ENCODE measurements around the gene BCAS1. TPM values are rescaled to one million over a fixed set of nuclear protein-coding genes. Genes with fewer than 3 reads are reported as not detected.
A peak's percentile ranks its signal among the peaks of the same experiment; 100 is the strongest.

The BCAS1 gene
- total RNA-seq, 1 experiment from 2014 or later = 3.1 TPM

DNA sequence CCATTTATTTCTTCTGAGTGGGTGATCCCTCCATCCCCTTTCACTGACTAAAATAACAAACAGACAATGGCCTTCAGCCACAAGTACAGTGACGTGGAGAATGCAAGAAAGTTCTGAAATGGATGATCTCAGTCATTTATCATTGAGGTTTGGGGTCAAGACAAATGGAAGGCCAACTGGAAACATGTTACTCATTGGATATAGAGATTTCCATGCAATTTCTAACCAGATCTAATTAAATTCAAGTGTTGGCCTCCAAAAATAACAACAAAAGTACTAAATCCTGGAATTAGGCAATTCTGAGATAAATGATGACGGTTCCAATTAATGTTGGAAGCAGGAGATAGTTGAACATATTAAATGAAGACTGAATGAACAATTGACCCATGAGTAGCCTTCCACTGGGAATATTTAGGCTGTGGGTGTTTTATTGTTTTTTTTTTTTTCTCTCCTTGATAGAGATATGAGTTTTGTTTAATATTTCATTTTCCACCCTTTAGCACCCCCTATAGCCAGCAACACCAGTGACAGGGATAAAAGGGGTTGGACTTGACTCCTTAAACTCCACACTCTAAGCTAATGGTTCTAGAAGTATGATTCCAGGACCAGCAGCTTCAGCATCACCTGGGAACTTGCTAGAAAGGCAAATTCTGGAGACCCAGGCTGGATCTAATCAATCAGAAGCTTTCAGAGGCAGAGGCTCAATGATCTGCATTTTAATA is 112.8 kb downstream of the BCAS1 start:
- ATAC-seq = no peak
- intact Hi-C loops (cut with micrococcal nuclease; ENCODE audit: unreplicated experiment) (no loop called here), in situ Hi-C loops (cut with HindIII; ENCODE audit: low pct_unique_long_range_greater_than_20kb, low sequenced_read_pairs) (no loop called here)
- ChIA-PET CTCF (interaction anchor here (0.7 kb wide), 1 partner anchor 18 kb away, joined by 8 read pairs; no protein-coding TSS in a partner anchor), POLR2A (no interaction called here)
- TF ChIP-seq, protein P1, sequence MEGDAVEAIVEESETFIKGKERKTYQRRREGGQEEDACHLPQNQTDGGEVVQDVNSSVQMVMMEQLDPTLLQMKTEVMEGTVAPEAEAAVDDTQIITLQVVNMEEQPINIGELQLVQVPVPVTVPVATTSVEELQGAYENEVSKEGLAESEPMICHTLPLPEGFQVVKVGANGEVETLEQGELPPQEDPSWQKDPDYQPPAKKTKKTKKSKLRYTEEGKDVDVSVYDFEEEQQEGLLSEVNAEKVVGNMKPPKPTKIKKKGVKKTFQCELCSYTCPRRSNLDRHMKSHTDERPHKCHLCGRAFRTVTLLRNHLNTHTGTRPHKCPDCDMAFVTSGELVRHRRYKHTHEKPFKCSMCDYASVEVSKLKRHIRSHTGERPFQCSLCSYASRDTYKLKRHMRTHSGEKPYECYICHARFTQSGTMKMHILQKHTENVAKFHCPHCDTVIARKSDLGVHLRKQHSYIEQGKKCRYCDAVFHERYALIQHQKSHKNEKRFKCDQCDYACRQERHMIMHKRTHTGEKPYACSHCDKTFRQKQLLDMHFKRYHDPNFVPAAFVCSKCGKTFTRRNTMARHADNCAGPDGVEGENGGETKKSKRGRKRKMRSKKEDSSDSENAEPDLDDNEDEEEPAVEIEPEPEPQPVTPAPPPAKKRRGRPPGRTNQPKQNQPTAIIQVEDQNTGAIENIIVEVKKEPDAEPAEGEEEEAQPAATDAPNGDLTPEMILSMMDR (IDR thresholded peaks at IDR 0.05) = peak; percentile 17; the same call in 1 of the 2 replicates
- TF ChIP-seq, protein P2, sequence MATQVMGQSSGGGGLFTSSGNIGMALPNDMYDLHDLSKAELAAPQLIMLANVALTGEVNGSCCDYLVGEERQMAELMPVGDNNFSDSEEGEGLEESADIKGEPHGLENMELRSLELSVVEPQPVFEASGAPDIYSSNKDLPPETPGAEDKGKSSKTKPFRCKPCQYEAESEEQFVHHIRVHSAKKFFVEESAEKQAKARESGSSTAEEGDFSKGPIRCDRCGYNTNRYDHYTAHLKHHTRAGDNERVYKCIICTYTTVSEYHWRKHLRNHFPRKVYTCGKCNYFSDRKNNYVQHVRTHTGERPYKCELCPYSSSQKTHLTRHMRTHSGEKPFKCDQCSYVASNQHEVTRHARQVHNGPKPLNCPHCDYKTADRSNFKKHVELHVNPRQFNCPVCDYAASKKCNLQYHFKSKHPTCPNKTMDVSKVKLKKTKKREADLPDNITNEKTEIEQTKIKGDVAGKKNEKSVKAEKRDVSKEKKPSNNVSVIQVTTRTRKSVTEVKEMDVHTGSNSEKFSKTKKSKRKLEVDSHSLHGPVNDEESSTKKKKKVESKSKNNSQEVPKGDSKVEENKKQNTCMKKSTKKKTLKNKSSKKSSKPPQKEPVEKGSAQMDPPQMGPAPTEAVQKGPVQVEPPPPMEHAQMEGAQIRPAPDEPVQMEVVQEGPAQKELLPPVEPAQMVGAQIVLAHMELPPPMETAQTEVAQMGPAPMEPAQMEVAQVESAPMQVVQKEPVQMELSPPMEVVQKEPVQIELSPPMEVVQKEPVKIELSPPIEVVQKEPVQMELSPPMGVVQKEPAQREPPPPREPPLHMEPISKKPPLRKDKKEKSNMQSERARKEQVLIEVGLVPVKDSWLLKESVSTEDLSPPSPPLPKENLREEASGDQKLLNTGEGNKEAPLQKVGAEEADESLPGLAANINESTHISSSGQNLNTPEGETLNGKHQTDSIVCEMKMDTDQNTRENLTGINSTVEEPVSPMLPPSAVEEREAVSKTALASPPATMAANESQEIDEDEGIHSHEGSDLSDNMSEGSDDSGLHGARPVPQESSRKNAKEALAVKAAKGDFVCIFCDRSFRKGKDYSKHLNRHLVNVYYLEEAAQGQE (IDR thresholded peaks at IDR 0.05; ENCODE audit: insufficient read depth in 1 of 2, low read depth in 2 of 2, low read length in 1 of 2) = no peak
- TF ChIP-seq SIN3A (IDR thresholded peaks at IDR 0.05; ENCODE audit: borderline replicate concordance, insufficient read depth, low read depth, low read length) (no peak), TCF7L2 (IDR thresholded peaks at IDR 0.05; ENCODE audit: low read depth, low read length) (no peak), POLR2AphosphoS5 (IDR thresholded peaks at IDR 0.05; ENCODE audit: low read depth, low read length) (no peak)
- Histone ChIP-seq H3K9me3 (ENCODE audit: control insufficient read depth, insufficient read depth, low read depth, low read length) (no peaks in the 10 kb centered on the region), H3K4me3 (ENCODE audit: low read depth in 2 of 2, low read length in 2 of 2) (no peak overlapping the region), H3K27ac (ENCODE audit: low read length) (no peak overlapping the region), H3K36me3 (ENCODE audit: control insufficient read depth, insufficient read depth, low read length) (no peaks in the 10 kb centered on the region), H3K27me3 (ENCODE audit: control insufficient read depth, insufficient read depth, low read length) (no peaks in the 10 kb centered on the region), H3K4me1 (ENCODE audit: control insufficient read depth, insufficient read depth, low read length) (peaks cover 11% of the 10 kb centered on the region; the same call in 1 of the 2 replicates)
- no TSS peak for BruUV-seq (replicated peaks)
- DNase-seq (ENCODE audit: low read depth, low spot score) = no peak

DNA sequence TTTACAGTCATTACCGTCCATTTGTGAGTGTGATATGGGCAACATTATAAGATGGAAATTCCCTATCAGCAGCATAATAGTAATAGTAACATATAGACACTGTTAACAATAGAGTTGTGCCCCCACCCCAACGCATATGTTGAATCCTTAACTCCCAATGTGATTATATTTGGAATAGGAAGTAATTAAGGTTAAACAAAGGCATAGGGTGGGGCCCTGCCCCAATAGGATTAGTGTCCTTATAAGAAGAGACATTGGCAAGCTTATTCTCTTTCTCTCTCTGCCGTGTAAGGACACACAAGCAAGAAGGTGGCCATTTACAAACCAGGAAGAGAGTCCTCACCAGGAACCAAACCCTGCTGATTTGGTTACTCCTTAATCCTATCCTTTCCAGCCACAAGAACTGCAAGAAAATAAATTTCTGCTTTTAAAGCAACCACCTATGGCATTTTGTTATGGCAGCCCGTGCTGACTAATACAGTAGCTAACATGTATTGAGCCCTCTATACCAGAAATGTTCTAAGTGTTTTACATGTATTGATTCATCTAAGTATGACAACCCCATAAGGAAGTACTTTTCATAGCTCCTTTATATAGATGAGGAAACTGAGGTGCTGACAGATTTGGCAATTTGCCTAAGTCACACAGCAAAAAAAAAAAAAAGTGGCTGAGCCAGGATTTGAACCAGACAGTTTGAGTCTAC is 114.2 kb downstream of the BCAS1 start:
- no peaks in the 10 kb centered on the region for H3K9me3 ChIP-seq (ENCODE audit: control insufficient read depth, insufficient read depth, low read depth, low read length)
- H3K27me3 ChIP-seq (ENCODE audit: control insufficient read depth, insufficient read depth, low read length) = no peaks in the 10 kb centered on the region
- H3K36me3 ChIP-seq (ENCODE audit: control insufficient read depth, insufficient read depth, low read length) = no peaks in the 10 kb centered on the region
- no TSS peak for BruUV-seq (replicated peaks)
- no peak overlapping the region for H3K27ac ChIP-seq (ENCODE audit: low read length)
- intact Hi-C loops (cut with micrococcal nuclease; ENCODE audit: unreplicated experiment) (no loop called here), in situ Hi-C loops (cut with HindIII; ENCODE audit: low pct_unique_long_range_greater_than_20kb, low sequenced_read_pairs) (no loop called here)
- H3K4me3 ChIP-seq (ENCODE audit: low read depth in 2 of 2, low read length in 2 of 2) = no peak overlapping the region
- DNase-seq (ENCODE audit: low read depth, low spot score) (no peak), ATAC-seq (no peak)
- CTCF ChIA-PET = no interaction called here
- peaks cover 3% of the 10 kb centered on the region; the same call in 1 of the 2 replicates for H3K4me1 ChIP-seq (ENCODE audit: control insufficient read depth, insufficient read depth, low read length)
- POLR2A ChIA-PET = interaction anchor here (0.6 to 0.7 kb wide), 2 partner anchors 27 to 33 kb away, joined by 4 to 7 read pairs; no protein-coding TSS in a partner anchor
- TF ChIP-seq SIN3A (IDR thresholded peaks at IDR 0.05; ENCODE audit: borderline replicate concordance, insufficient read depth, low read depth, low read length) (no peak), TCF7L2 (IDR thresholded peaks at IDR 0.05; ENCODE audit: low read depth, low read length) (no peak), POLR2AphosphoS5 (IDR thresholded peaks at IDR 0.05; ENCODE audit: low read depth, low read length) (no peak)
- TF ChIP-seq, protein P1 (IDR thresholded peaks at IDR 0.05) = no peak
- TF ChIP-seq, protein P2 (IDR thresholded peaks at IDR 0.05; ENCODE audit: insufficient read depth in 1 of 2, low read depth in 2 of 2, low read length in 1 of 2) = no peak

All from Panc1 (cell line).